ENCODE measurements around the gene VPS39. TPM values are rescaled to one million over a fixed set of nuclear protein-coding genes. Genes with fewer than 3 reads are reported as not detected.

Gene VPS39
- polyA plus RNA-seq, 1 of the 3 experiments (the other 2 are of a cell fraction), result 61.1 TPM

DNA sequence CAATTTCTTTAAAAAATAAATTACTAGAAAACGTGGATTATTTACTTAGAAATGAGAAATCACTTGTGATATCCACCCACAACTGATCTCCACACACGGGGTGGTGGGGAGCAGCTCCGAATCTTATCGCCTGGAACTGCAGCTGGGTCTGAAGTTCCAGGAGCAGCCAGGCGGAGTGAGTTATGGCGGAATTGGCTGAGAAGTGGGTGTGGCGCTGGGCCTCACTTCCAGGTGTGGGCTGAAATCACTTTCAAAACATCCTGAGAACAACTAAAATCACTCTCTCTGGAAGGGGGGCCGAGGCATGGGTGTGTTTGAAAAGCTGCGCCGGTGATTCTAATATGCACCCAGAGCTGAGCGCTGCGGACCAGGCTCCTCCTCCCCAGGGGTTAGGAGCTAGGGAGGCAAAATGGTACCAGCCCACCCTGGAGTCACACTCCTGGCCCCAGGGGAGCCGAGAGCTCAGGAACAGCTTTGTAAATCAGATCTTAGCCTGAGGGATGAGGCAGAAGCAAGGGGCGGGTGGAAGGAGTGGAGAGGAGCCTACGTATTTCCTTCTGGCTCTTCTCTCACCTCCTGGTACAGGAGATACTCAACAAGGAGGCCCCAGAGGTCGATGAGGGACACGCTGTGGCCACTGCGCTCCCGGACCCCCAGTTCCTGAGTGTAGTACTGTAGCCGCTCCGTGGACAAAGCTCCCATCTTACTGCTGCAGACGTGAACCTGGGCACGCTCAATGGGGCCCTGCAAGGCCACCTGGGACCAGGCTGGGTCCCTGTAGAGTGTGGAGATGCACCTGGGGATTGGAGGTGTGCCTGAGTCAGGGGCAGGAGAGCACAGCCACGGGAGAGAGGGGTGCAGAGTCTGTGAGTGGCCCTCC, 61.3 kb downstream of the VPS39 start (continued):
- TF ChIP-seq EP300 (IDR thresholded peaks at IDR 0.05; ENCODE audit: borderline replicate concordance in 1 of 2, low read depth in 1 of 2, low read length in 1 of 2), result no peak
- no peak for TF ChIP-seq RXRA (IDR thresholded peaks at IDR 0.05; ENCODE audit: borderline replicate concordance, low read depth)
- TF ChIP-seq FOXJ3 (CRISPR knock-in tag; IDR thresholded peaks at IDR 0.05), result no peak
- no peak for TF ChIP-seq CTCF (IDR thresholded peaks at IDR 0.05)
- no peak for TF ChIP-seq FOSL2 (IDR thresholded peaks at IDR 0.05; ENCODE audit: borderline replicate concordance, low read depth)

DNA sequence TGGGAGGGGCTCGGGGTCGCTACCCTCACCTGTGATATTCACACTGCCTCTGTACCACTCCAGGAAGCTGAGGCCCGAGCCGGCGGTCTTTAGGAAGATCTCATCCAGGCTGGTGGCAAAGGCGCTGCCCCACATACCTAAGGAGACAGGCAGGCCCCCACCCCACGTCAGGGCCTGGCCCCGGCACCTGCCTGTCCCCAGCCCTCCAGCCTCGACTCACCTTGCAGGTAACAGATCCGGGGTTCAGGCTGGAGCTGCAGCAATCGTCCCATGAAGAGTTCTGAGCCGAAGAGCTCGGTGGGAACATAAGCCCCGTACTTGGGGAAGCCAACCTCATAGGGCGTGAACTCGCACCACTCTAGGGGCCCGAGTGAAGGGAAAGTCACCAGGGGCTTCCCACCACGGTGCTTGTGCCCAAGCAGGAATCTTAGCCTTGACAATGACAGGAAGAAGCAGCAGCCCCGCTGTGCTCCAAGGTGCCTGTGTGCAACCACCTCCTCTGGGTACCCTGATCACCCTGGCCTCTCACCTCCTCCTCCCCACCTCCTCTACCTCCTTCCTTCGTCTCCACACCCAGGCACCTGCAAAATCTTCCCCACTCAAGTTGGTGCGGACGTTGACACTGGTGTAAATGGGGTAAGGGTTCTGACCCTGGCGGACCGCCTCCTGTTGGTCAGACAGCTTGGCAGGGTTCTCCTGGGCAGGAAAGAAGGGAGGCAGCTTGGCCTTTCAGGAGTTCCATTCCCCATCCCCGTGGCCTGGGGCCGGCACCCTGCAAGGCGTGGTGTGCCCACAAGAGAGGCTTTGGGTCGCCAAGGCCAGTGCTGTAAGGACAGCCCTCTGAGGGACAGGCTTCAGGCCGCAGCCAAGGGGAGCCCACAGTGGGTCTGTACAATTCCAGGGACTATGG, 62.3 kb downstream of the VPS39 start:
- no peak overlapping the region for H3K27ac ChIP-seq (ENCODE audit: low read depth in 2 of 2, low read length in 1 of 2)
- H3F3A ChIP-seq (replicated peaks; ENCODE audit: insufficient read depth), result no peaks in the 10 kb centered on the region
- H3K9me3 ChIP-seq, result no peaks in the 10 kb centered on the region
- no peak overlapping the region for H3K9ac ChIP-seq
- POLR2A ChIA-PET, result no interaction called here
- no peak overlapping the region for H3K4me3 ChIP-seq (ENCODE audit: low read depth in 2 of 2, low read length in 1 of 2)
- CTCF ChIA-PET, result interaction anchor here (1.2 to 1.6 kb wide), 4 partner anchors 8 to 156 kb away, joined by 4 to 6 read pairs (median 5); no protein-coding TSS in a partner anchor
- H3K4me1 ChIP-seq (ENCODE audit: control insufficient read depth in 1 of 2, insufficient read depth in 2 of 2, low read depth in 1 of 2, low read length in 1 of 2), result no peaks in the 10 kb centered on the region; a peak in 1 of 4 replicates
- H2AFZ ChIP-seq (ENCODE audit: low read depth), result no peak overlapping the region
- no peaks in the 10 kb centered on the region; the same call in 1 of the 2 replicates for H3K27me3 ChIP-seq (ENCODE audit: insufficient read depth)
- no peaks in the 10 kb centered on the region for H4K20me1 ChIP-seq (ENCODE audit: insufficient read depth)
- WGBS (ENCODE audit: low lambda C conversion rate), result 73% methylated on average over 19 of the region's 29 CpGs
- H3K36me3 ChIP-seq (replicated peaks in 1 of 2; ENCODE audit: control insufficient read depth in 1 of 2, insufficient read depth in 2 of 2, low read length in 1 of 2), result no peaks in the 10 kb centered on the region
- no peak for DNase-seq
- H3K9me2 ChIP-seq, result no peaks in the 10 kb centered on the region
- no peak for TF ChIP-seq RCOR1 (IDR thresholded peaks at IDR 0.05; ENCODE audit: low read length)
- H3K4me2 ChIP-seq, result no peak overlapping the region
- no peaks in the 10 kb centered on the region for H3K79me2 ChIP-seq (ENCODE audit: insufficient read depth)

GRCh38 chr15:42144841-42145375, 63.2 kb downstream of the VPS39 start:
- Histone ChIP-seq H3K9me3 (no peaks in the 10 kb centered on the region), H3K4me2 (no peak overlapping the region), H3K4me1 (ENCODE audit: control insufficient read depth in 1 of 2, insufficient read depth in 2 of 2, low read depth in 1 of 2, low read length in 1 of 2) (no peaks in the 10 kb centered on the region; a peak in 1 of 4 replicates), H4K20me1 (ENCODE audit: insufficient read depth) (no peaks in the 10 kb centered on the region), H3K4me3 (ENCODE audit: low read depth in 2 of 2, low read length in 1 of 2) (no peak overlapping the region), H3K27ac (ENCODE audit: low read depth in 2 of 2, low read length in 1 of 2) (no peak overlapping the region), H2AFZ (ENCODE audit: low read depth) (no peak overlapping the region), H3K9me2 (no peaks in the 10 kb centered on the region), H3K9ac (no peak overlapping the region), H3K27me3 (ENCODE audit: insufficient read depth) (no peaks in the 10 kb centered on the region; the same call in 1 of the 2 replicates), H3K36me3 (replicated peaks in 1 of 2; ENCODE audit: control insufficient read depth in 1 of 2, insufficient read depth in 2 of 2, low read length in 1 of 2) (no peaks in the 10 kb centered on the region), H3K79me2 (ENCODE audit: insufficient read depth) (no peaks in the 10 kb centered on the region), H3F3A (replicated peaks; ENCODE audit: insufficient read depth) (no peaks in the 10 kb centered on the region)
- no peak for DNase-seq
- CTCF ChIA-PET, result interaction anchor here (1.2 to 1.6 kb wide), 3 partner anchors 24 to 155 kb away, joined by 5 to 6 read pairs (median 5); no protein-coding TSS in a partner anchor
- POLR2A ChIA-PET, result no interaction called here
- WGBS (ENCODE audit: low lambda C conversion rate), result 68% methylated on average over 8 of the region's 9 CpGs
- TF ChIP-seq, protein P1, sequence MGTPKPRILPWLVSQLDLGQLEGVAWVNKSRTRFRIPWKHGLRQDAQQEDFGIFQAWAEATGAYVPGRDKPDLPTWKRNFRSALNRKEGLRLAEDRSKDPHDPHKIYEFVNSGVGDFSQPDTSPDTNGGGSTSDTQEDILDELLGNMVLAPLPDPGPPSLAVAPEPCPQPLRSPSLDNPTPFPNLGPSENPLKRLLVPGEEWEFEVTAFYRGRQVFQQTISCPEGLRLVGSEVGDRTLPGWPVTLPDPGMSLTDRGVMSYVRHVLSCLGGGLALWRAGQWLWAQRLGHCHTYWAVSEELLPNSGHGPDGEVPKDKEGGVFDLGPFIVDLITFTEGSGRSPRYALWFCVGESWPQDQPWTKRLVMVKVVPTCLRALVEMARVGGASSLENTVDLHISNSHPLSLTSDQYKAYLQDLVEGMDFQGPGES (IDR thresholded peaks at IDR 0.05; ENCODE audit: low read depth, low read length), result no peak
- TF ChIP-seq USF2 (IDR thresholded peaks at IDR 0.05; ENCODE audit: borderline replicate concordance, low read depth, low read length), result no peak
- no peak for TF ChIP-seq CHD2 (IDR thresholded peaks at IDR 0.05; ENCODE audit: low read length, partially characterized antibody)
- TF ChIP-seq RFX5 (IDR thresholded peaks at IDR 0.05; ENCODE audit: low read length), result no peak
- no peak for TF ChIP-seq RCOR1 (IDR thresholded peaks at IDR 0.05; ENCODE audit: low read length)
- TF ChIP-seq POLR2AphosphoS5 (IDR thresholded peaks at IDR 0.05; ENCODE audit: low read depth, low read length), result no peak
- no peak for TF ChIP-seq JUND (IDR thresholded peaks at IDR 0.05)
- TF ChIP-seq GATA2 (CRISPR knock-in tag; IDR thresholded peaks at IDR 0.05), result no peak
- TF ChIP-seq, protein P2, sequence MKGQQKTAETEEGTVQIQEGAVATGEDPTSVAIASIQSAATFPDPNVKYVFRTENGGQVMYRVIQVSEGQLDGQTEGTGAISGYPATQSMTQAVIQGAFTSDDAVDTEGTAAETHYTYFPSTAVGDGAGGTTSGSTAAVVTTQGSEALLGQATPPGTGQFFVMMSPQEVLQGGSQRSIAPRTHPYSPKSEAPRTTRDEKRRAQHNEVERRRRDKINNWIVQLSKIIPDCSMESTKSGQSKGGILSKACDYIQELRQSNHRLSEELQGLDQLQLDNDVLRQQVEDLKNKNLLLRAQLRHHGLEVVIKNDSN (IDR thresholded peaks at IDR 0.05; ENCODE audit: borderline replicate concordance, low read depth), result no peak
- no peak for TF ChIP-seq TCF12 (IDR thresholded peaks at IDR 0.05)
- no peak for TF ChIP-seq RAD21 (IDR thresholded peaks at IDR 0.05; ENCODE audit: low read length)
- TF ChIP-seq NRF1 (IDR thresholded peaks at IDR 0.05; ENCODE audit: low read depth, low read length), result no peak
- TF ChIP-seq ELF1 (IDR thresholded peaks at IDR 0.05), result no peak
